HG02678 (cell line): ENCODE data around the gene LIMS2.

Experiments used
- ATAC-seq: cut with Tn5 transposase; IDR thresholded peaks from one replicate; pipeline ENCODE4 v1.9.1; 2021; ENCODE audit warnings: mild to moderate bottlenecking, moderate library complexity; ENCODE audit not compliant: unreplicated experiment

Gene LIMS2

DNA sequence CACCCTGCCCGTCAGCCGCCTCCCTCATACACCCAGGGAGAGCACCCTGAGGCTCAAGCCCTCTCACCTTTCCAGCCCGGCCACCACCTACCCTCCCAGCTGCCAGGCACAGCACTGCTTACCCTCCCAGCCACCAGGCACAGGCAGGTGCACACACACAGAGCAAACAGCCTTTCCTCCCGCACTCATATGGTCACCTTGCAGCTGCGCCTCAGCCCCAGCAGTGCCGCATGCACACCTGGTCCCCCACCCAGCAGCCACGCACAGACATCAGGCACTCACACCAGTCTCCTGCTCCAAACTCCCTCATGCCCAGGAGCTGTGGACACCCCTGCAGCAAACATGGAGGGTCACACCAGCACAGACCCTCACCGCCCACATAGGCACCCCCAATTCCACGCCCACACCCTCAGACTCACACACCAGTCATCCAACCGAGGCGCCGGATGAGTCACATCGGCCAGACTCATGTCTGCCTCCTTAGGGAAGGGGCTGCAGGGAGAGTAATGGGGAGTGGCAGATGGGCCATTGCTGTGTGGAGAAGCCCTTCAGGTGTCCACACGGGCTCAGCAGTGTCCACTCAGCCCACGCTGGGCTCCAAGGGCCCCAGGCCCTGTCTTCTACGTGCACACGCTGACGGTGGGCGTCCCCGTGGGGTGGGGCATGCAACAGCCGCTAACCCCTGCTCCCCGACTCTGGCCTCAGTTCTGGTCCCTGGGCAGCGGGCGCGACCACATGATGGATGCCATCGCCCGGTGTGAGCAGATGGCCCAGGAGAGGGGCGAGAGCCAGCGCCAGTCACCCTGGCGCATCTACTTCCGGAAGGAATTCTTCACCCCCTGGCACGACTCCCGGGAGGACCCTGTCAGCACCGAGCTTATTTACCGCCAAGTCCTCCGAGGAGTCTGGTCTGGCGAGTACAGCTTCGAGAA, 51.7 kb downstream of the LIMS2 start:
- no peak for ATAC-seq

DNA sequence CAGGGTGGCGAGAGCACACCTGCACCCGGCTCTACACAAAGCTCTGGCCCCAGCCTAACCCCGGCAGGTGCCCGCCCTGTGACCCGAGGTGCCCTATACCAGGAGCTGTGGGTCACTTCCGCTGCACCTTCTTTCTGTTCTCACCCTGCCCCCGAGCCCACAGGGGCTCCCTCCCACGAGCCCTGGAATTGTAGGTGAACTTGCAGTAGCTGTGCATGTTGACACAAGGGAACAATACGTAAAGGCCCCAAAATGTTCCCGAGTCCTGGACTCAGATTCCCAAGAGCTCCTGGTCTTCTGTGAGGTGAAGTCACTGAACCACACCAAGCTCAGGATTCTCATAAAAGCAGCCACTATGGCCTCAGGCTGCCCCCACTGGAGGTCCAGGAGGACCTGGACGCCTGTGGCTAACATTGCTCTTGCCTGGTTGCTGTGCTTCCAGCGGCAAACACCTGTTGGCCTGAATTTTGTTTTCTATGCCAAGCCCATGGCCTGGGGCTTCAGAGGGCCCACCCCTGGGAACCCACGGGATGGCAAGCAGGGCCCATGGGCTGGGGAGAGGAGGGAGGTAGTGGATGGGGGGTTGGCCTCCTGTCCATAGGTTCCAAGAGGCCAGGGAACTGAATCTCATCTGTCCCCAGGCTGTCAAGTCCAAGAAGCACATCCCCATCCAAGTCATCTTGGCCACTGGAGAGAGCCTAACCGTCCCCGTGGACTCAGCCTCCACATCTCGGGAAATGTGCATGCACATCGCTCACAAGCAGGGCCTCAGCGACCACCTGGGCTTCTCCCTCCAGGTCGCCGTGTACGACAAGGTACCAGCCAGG, 52.6 kb downstream of the LIMS2 start:
- ATAC-seq = no peak

DNA sequence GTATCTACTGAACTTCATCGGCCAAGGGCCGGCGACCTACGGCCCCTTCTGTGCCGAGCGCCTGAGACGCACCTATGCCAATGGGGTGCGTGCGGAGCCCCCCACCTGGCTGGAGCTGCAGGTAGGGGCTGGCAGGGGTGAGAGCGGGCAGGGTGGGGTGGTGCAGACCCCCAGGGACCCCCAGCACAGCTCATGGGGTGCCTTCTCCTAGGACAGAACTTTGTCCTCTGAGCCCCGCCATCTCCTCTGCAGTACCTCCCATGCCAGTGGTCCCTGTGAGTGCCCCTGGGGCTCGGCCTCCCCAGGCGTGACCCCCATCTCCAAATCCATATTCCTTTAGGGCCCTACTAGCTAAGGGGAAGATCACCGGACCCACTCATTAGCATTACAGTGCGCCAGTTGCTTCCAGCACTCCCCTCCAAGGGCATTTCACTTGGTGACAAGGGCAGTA, 53.3 kb downstream of the LIMS2 start:
- ATAC-seq = no peak

DNA sequence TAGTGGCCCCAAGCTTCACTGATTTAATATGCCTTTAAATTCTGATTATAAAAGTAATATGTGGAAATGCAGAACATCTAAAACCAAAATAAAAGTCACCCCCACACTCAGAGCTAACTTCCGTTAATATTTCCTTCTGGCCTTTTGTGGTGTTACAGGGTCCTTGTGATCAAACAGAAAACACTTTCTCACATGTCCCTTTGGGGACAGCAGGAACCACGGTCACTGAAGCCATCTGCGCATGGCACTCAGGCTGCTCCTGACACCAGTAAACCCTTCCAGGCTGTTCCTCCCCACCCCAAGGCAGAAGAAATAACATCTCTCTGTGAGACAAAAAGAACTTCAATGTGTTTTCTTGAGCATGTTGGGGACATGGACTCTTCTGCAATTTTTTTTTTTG, 54.5 kb downstream of the LIMS2 start:
- ATAC-seq = no peak

DNA sequence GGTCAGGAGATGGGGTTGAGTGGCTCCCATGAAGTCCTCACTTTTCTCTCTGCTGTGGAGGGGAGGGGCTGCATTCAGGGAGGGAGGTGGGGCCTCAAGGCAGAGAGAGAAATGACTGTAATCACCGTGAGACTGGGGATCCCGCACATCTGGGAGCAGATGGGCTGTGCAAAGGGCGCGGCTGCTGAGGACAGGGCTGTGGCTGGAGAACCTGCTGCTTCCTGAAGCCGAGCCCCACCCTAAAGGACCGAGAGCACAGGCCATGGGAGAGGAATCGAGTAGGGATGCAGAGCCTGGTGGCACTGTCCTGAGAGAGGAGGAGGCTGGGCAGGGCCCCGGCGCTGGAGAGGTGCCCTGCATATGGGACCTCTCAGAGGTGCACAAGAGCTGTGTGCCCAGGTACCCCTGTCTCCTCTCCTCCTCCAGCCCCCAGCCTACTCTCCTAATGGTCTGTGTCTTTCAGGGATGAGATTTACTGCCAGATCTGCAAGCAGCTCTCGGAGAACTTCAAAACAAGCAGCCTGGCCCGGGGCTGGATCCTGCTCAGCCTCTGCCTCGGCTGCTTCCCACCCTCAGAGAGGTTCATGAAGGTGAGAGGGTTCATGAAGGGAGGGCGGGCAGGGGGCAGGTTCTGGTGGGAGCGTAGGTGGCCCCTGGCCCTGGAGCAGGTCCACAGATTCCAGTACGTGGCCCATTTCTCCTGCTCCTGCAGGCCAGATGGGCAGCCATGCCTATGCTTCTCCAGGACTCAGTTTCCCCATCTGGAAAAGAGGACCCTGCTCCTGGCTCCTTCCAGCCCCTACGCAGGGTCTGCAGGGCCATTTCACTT, 55.2 kb downstream of the LIMS2 start:
- ATAC-seq = no peak

DNA sequence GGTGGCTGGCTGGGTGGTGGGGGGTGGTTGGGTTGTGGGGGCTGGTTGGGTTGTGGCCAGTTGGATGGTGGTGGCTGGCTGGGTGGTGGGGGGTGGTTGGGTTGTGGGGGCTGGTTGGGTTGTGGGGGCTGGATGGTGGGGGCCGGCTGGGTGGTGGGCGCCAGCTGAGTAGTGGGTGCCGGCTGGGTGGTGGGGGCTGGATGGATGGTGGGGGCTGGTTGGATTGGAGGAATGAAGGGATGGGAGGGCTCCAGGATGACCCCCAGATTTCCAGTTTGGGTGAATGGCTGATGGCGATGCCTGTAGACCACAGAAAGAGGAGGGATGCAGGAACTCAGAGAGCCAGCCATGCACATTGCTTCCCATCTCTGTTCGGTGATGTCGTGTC, 56.1 kb downstream of the LIMS2 start:
- no peak for ATAC-seq

DNA sequence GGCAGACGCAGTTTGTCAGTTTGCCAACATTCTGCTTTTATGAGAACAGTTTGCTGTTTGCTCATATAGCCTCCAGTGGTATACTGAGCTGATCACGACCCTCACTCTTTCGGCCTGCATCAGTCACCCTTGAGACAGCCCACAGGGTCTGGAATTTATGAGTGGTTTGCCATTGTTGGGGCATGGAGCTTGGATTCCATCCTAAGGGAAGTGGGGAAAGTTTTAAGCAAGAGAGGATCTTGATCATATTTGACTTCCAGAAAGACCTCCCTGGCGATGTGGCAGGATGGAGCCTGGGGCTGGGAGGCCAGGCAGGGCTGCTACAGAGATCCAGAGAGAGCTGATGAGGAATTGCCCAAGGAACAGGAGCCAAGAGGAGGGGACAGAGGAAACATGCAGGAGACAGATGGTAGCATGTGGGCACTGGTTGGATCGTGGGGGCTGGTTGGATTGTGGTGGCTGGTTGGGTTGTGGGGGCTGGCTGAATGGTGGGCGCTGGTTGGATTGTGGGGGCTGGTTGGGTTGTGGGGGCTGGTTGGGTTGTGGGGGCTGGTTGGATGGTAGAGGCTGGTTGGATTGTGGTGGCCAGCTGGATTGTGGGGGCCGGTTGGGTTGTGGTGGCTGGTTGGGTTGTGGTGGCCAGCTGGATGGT, 56.7 kb downstream of the LIMS2 start:
- ATAC-seq = no peak

DNA sequence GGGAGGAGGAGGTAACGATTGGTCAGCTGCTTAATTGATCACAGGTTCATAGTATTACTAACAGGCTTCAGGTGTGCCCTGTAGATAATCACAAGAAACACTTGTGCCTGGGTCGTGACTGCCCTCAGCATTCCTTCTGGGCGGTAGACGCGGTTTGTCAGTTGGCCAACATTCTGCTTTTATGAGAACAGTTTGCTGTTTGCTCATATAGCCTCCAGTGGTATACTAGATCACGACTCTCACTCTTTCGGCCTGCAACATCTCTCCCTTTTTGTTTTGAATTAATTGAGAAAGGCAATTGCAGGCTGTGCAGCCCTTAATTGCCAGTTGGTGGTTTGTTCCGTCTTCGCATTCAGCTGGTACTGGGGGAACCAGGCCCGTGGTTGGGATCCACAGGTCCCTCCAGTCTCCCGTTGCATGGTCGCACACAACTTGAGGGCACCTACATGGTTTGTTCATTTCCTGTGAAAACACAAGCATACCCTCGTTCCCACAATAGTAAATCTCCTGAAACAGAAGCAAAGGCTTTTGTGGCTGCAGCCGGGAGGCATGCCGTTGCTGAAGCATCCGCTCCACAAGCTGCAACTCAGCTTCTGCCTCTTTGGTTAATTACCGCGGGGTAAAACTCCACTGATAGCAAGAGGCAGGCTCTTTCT, 59.7 kb downstream of the LIMS2 start:
- ATAC-seq = no peak

DNA sequence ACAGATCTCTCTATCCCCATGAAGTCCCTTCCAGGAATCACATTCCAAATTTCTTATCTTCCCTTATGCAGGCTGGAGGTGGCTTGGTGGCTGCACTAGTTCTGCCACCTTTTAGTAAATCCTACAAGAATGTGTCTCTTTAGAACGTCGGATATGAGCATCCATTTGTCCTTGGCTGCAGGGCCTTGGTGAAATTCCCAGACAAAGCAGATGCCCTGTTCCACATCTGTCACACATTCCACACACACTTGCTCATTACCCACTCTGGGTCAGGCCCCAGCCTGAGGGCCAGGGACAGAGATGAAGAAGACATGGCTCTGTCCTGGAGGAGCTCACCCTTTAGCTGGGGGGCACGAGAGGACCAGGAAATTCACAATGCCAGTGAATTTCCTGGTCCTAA, 60.6 kb downstream of the LIMS2 start:
- ATAC-seq = no peak

DNA sequence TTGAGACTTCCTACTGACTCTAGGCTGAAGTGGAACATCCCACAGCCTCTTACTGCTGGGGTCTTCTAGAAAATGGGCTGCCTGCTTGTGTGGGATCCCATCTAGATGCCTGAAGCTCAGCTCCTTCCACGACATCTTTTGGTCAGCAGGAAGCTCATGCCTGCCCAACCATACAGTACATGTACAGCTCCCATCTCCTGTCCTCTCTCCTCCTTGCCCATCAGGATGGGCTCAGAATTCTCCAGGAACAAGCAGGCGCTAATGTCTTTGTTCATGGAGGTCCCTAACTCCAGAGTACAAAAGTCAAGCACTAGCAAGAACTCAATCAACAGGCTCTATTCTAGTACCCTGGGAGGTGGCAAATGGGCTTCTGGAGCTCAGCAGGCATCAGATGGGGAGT, 61.1 kb downstream of the LIMS2 start:
- no peak for ATAC-seq

DNA sequence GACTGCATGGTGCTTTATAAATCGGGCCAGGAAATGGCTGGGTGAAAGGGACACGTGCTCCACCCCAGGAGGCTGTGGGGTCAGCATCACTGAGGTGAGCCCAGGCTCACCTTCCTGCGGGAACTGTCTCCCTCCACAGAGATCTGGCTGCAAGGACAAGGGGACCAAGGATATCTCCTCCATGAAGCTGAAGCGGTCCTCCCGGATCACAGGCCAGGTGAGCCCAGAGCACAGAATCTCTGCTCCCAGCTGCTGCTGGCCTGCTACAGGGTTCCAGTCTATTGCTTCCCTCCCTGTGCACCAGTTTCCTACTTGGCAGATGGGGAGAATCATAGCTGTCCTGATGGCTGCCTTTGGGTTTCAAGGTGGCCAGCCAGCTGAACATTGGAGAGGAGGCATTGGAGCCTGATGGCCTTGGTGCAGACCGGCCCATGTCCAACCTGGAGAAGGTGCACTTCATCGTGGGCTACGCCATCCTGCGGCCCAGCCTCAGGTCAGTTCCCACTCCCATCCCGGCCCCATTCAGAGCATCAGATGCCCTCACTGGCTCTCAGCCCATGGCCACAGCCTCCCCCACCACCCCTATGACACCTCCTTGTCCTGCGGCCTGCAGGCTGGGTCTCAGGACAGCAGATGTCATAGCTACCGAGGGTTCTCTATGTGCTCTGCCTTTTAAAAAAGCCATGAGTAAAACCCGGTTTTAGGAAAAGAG, 63.1 kb downstream of the LIMS2 start:
- no peak for ATAC-seq

DNA sequence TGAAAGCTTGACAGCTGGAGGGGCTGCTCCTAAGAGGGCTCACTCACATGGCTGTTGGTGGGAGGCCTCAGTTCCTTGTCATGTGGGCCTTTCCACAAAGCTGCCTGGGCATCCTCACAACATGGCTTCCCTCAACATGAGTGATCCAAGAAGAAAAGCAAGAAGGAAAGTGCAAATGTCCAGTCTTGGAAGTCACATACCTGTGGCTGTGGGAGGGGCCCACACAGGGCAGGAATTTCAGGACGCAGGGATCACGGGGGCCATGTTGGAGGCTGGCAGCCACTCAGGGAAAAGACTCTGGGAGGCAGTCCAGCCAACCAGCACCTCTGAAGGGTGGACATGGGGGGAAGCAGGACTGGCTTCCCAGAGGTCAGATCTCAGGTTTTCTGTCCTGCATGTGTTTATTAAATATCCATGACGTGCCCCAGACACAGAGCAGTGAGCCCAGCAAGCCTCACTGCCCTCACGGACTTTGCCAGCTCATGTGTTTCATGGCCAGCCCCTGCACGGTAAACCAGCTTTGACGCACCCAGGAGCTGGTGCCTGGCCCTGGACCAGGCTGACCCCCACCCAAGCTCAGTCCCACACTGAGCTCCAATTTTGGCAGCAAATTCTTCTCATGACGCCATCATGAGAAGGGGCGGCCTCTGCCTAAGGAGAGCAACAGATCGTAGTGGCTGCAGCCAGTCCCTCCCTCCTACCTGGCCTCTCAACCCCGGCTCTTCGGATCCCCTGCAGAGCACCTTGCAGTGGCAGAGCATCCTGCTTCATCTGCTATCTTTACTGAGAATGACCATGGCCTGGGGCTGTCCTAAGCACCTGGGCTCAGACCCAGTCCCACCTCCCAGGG, 64.0 kb downstream of the LIMS2 start:
- no peak for ATAC-seq

DNA sequence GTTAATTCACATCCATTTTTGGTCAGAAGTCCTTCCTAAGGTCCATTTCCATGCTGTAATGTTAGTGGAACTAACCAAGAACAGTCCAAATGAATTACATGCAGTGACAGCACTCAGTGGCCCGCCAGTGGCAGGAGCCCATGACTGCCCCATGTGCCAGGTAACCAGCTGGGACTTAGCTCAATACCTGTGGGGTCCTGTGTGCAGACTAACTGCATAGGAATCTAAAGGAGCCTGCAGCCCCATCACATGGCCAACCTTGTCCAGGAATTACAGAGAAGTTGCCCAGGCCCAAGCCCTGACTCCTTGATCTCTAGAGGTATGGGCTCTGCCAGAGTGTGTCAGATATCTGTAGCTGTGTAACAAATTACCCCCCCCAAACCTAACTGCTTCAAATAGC, 64.8 kb downstream of the LIMS2 start:
- ATAC-seq = no peak

DNA sequence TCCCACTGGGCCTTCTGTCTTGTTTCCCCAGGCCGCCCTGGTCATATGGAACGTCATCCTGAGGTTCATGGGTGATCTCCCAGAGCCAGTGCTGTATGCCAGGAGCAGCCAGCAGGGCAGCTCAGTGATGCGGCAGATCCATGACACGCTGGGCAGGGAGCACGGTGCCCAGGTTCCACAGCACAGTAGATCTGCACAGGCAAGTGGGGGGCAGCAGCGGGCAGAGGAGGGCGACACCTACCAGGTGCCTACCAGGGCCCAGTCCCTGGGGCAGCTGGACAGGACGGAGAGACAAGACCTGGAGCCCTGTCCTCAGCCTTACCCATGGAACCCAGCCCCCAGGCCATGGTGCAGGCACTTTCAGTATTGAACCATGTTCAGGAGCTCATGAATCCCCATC, 65.5 kb downstream of the LIMS2 start:
- no peak for ATAC-seq

DNA sequence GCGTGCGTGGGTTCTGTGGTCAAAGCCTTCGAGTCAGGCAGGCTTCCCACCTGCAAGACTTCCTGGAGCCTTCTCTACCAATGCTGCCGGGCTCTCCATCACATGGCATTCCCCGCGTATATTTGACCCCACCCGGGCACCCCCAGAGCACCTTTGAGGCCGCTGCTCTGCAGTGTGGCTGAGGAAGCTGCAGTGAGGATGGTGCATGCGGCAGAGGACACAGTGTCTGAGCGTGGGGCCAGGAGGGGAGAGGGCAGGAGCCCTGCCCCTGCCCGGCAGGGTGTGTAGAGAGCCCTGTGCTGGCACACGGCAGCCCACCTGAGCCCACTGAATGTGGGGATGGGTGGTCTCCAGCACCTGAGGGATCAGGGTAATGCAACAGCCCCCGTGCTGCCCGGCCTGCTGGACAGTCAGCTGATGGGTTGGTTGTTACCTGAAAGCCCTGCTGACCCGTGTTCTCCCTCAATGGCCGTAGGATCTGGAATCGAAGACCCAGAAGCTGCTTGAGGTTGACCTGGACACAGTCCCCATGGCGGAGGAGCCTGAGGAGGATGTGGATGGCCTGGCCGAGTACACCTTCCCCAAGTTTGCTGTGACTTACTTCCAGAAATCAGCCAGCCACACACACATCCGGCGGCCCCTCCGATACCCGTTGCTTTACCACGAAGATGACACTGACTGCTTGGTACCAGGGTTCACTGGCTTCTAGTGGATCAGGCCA, 66.1 kb downstream of the LIMS2 start:
- no peak for ATAC-seq

DNA sequence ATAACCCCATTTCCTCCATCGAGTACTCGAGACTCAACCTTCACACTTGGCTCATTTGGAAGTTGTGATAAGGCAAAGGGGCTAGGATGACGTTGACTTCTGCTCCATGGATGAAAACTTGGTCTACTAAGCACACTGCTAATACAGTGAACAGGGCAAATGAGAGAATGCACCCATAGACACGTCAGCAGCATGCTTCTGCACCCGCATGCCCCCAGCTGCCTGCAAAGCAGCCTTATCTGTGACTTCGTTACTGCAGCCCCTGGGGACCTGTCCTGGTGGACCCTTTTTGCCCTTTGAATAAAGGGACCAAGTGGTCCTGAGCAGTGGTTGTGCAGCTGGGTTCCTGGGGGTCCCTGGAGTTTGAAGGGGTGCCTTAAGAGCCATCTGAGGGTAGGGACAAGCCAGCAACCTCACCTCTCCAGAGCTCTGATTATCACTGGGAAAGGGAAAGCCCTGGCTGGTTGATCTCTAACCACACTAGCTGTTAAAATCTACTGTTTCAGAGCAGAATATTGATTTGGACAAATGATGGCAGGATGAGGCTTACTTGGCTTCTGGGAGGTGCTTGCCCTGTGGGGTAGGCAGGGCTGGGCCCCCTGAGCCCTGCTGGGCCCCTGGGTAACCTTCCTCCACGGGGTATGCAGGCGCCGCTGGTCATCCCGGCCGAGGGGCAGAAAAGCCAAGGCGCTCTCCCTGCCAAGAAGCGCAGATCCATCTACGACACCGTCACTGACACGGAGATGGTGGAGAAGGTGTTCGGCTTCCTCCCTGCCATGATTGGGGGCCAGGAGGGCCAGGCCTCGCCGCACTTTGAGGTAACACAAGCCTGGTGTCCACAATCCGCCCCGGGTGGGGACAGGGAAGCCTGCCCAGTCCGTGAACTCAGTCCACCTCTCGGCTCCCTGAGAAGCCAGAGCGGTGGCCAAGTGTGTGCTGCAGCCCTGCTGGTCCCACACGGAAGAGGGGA, 67.0 kb downstream of the LIMS2 start:
- ATAC-seq = no peak

DNA sequence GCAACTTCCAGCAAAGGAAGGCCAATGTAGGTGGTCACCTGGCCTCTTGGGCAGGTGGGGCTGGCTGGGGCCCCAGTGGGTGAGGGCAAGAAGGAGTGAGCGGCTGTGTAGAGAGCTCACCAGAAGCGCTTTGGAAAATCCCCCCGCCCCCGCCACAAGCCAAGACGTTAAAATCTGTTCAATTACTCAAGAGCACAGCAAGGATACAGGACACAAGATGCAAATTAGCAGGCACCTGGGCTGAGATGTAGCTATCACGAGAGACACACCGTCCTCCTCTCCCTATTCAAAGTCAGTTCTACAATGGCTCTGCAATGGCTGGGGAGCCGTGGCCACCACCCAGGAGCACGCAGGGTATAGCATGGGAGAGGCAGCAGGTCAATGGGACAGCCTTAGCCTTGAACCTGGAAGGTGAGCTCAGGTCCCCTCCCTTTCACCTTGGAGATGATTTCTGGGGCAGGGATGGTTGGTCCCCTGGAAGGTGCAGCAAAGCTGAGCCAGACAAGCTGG, 67.9 kb downstream of the LIMS2 start:
- ATAC-seq = no peak
